Hematopoietic multipotent progenitor cell (in vitro differentiated cells): Measurements from ENCODE around the gene ADPRHL1. TPM values are rescaled to one million over a fixed set of nuclear protein-coding genes. Genes with fewer than 3 reads are reported as not detected.
A peak's percentile ranks its signal among the peaks of the same experiment; 100 is the strongest.
"Not testable (repeated sequence)": the region's sequence is repeated elsewhere in the genome, so short reads cannot be mapped to it uniquely, and the experiment has no call there.

ENCODE experiments used
- DNase-seq, 3 donors: peaks; one replicate each; pipeline ENCODE4 v3.0.0-alpha.2; 2011 to 2015; ENCODE audit warnings: low read depth in 2 of 3, low spot score in 2 of 3
- total RNA-seq: library from RNA; depleted of rRNA; stranded (reverse); fragments of >200 nt; gene quantifications from one replicate; pipeline ENCODE4 v1.2.3, GENCODE V29; 2012

ADPRHL1 gene
- total RNA-seq, 1 donor: 0.27 TPM

- DNase-seq: no peak
These were observed 47.6 kb downstream of the ADPRHL1 start for GRCh38 chr13:113405481-113406300.

- DNase-seq: no peak
These were observed 48.4 kb downstream of the ADPRHL1 start for GRCh38 chr13:113404723-113405471.

GRCh38 chr13:113404366-113404722 is 48.9 kb downstream of the ADPRHL1 start:
- DNase-seq: no peak

- no peak for DNase-seq
These were observed 49.8 kb downstream of the ADPRHL1 start for GRCh38 chr13:113403255-113404104.

GRCh38 chr13:113402471-113403254 is 50.6 kb downstream of the ADPRHL1 start:
- no peak for DNase-seq

GRCh38 chr13:113401452-113402415 is 51.6 kb downstream of the ADPRHL1 start:
- DNase-seq: no peak

GRCh38 chr13:113400621-113401451 is 52.5 kb downstream of the ADPRHL1 start:
- no peak for DNase-seq

GRCh38 chr13:113399755-113400149 is 53.5 kb downstream of the ADPRHL1 start:
- no peak for DNase-seq

GRCh38 chr13:113398963-113399754 is 54.1 kb downstream of the ADPRHL1 start:
- no peak for DNase-seq

GRCh38 chr13:113397608-113398425 is 55.5 kb downstream of the ADPRHL1 start:
- DNase-seq: no peak

GRCh38 chr13:113394339-113394640 is 59.0 kb downstream of the ADPRHL1 start:
- peak in 1 of 3 donors; percentile 6 for DNase-seq

- DNase-seq: peak; percentile 69 to 84 (median 78)
These were observed 59.5 kb downstream of the ADPRHL1 start for GRCh38 chr13:113393563-113394338.

- DNase-seq: no peak
These were observed 60.1 kb downstream of the ADPRHL1 start for GRCh38 chr13:113393226-113393562.

- no peak for DNase-seq
These were observed 62.3 kb downstream of the ADPRHL1 start for GRCh38 chr13:113390874-113391497.

- not testable (repeated sequence) for DNase-seq
These were observed 63.7 kb downstream of the ADPRHL1 start for GRCh38 chr13:113389586-113389985.

GRCh38 chr13:113387396-113387795 is 65.9 kb downstream of the ADPRHL1 start:
- no peak for DNase-seq
